MM.1S (cell line): Measurements from ENCODE around the gene NDUFS3.

Source experiments
- EZH2phosphoT487 ChIP-seq: fragments of 300-600 bp; sonication (generic); IDR thresholded peaks from 2 replicates; pipeline ENCODE4 v1.6.1; 2018; ENCODE audit warnings: antibody characterized with exemption, low read length
- TF ChIP-seq, protein P1 (sequence below): fragments of 300-600 bp; sonication (generic); IDR thresholded peaks from 2 replicates; pipeline ENCODE4 v1.5.1; 2016; ENCODE audit warnings: antibody characterized with exemption, low read length, mixed read lengths

DNA sequence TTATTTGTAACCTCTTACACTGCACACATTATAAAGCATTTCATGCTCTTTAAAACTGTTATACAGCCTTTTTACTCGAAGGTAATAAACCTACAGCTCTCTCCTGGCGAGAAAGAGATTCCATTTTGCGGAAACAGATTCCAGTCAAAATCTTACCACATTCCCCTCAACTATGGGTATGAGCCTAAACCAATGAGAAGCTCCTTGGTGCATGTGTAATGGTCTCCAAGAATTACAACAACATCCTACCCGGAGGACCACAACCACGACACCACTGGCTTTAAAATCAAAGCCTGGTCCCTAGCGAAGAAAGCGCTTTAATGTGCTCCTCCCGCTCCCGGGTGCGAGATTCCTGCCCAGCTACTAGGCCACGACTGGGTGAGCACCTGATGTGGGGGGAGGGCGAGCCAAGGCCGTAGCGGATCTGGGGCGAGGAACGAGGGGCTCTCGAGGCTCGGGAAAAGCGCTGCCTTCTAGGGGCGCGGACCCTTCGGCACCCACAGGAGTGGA, 26.8 kb upstream of the NDUFS3 start:
- no peak for TF ChIP-seq EZH2phosphoT487
- TF ChIP-seq, protein P1, sequence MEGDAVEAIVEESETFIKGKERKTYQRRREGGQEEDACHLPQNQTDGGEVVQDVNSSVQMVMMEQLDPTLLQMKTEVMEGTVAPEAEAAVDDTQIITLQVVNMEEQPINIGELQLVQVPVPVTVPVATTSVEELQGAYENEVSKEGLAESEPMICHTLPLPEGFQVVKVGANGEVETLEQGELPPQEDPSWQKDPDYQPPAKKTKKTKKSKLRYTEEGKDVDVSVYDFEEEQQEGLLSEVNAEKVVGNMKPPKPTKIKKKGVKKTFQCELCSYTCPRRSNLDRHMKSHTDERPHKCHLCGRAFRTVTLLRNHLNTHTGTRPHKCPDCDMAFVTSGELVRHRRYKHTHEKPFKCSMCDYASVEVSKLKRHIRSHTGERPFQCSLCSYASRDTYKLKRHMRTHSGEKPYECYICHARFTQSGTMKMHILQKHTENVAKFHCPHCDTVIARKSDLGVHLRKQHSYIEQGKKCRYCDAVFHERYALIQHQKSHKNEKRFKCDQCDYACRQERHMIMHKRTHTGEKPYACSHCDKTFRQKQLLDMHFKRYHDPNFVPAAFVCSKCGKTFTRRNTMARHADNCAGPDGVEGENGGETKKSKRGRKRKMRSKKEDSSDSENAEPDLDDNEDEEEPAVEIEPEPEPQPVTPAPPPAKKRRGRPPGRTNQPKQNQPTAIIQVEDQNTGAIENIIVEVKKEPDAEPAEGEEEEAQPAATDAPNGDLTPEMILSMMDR: no peak
